Fibroblast of skin of left quadriceps (primary cell): ENCODE measurements around the gene GTF2H2C.
"Not testable (repeated sequence)": the region's sequence is repeated elsewhere in the genome, so short reads cannot be mapped to it uniquely, and the experiment has no call there.

ENCODE experiments used
- DNase-seq, 2 experiments: peaks; one replicate each; pipeline ENCODE4 v3.0.0-alpha.2; 2013; ENCODE audit warnings: low read depth in 2 of 2

Gene GTF2H2C

DNA sequence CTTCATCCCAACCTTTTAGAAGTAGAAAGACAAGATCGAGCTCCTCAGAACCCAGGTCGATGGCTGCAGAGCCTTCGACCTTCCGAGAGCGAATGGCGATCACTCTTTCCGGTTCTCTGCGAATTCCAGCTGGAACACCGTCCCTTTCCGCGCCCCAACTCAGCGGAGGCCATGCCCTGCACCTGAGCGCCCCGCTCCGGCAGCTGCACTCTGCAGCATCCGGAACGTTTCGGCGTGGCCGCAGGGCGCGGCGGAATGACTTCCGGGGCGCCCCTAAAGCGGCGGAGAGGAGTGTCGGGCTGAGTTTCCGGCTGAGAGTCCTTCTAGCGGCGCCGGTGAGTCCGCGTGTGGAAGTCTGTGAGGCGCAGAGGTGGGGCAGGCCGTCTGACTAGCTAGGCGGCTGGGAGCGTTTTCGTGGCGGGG is at the start of gene GTF2H2C:
Gene GTF2H2C (plus strand): TSS at position 284 of the 423 bp plus-strand sequence. CDS start 4,942 bp downstream, outside the sequence.
- peak; percentile 21 to 39 for DNase-seq

DNA sequence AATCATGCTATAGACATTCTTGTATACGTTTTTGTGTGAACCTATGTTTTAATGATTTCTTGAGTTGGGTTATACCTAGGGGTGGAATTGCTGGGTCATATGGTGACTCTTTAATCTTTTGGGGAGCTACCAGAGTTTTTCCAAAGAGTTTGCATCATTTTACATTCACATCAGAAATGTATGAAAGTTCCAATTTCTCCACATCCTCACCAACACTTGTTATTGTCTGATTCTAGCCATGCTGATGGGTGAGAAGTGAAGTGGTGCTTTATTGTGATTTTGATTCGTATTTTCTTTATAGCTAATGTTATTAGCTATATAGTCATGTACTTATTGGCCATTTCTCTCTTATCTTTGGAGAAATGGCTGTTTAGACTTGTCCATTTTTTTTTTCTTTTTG is 49.3 kb upstream of the GTF2H2C start:
- no peak for DNase-seq

DNA sequence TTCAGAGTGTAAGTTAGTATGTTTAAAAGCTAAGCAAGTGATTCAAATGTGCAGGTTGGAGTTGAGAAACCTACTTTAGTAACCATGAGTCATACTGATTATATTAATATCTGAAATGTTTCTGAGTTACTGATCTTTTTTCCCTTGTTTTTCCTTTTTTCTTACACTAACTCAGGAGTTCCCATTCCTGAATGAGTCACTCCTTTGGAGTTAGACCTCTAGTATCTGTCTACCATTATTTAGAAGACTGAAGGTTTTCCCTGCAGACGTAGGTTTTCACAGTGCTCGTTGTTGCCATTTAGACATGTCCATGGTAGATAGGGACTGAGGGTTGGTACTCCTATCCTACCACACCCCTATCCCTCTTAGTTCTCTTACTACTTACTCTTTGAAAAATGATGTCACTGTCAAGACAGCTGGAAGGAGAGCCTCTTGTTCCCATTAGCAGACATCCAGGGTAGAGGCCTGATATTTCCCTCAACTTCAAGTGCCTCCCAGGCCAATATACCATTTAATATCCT is 47.2 kb upstream of the GTF2H2C start:
- DNase-seq = peak; percentile 46 to 52

DNA sequence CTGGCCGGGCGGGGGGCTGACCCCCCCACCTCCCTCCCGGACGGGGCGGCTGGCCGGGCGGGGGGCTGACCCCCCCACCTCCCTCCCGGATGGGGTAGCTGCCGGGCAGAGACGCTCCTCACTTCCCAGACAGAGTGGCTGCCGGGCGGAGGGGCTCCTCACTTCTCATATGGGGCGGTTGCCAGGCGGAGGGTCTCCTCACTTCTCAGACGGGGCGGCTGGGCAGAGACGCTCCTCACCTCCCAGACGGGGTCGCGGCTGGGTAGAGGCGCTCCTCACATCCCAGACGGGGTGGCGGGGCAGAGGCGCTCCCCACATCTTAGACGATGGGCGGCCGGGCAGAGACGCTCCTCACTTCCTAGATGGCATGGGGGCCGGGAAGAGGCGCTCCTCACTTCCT is 44.4 kb upstream of the GTF2H2C start:
- not testable (repeated sequence) for DNase-seq

DNA sequence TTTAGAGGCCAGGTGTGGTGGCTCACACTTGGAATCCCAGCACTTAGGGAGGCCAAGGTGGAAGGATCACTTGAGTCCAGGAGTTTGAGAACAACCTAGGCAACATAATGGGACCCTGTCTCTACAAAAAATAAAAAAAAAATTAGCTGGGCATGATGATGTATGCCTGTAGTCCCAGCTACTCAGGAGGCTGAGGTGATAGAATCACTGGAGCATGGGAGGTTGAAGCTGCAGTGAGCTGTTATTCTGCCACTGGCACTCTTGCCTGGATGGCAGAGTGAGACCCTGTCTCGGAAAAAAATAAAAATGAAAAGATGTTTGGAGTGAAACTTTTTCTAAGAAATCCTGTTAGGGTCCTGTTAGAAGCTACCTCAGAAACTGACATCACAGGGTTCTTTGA is 43.2 kb upstream of the GTF2H2C start:
- DNase-seq = no peak

DNA sequence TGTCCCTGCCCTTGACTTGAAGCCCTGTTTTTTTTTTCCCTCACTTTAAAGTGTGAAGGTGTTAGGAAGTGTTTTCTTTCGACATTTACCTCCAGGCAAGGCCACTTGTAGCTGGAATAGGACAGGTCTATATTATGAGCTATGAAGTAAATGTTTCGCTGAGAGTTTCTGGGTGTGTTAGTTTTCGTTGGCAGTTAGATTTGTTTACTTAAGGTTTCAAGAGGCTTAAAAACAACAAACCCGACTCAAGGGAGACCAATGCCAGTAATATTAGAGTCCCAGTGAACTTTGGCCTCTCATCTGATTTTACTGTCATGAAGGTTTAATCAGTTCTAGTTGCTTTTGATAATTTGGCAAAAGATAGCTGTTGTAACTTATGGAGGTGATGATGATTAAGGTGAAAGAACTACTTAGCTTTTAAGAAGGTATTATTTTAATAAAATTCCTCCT is 42.2 kb upstream of the GTF2H2C start:
- no peak for DNase-seq

DNA sequence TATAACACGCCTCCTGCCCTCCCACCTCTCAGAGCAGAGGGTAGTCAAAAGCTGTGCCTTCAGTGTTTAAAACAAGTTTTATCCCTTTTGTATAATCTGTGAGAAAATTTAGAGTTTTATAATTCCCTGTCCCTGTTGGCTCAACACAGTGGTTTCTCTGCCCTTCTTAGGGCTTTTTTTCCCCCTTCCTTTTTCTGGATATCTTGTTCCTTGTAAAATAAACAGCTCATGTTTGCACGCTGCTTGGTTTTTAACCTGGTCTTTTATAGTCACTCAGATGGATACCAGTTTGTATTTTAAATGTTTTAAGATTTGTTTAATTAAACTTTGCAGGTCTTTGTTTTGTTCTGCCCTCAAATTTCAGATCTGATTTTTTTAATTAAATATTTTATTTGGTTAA is 40.7 kb upstream of the GTF2H2C start:
- DNase-seq = no peak

DNA sequence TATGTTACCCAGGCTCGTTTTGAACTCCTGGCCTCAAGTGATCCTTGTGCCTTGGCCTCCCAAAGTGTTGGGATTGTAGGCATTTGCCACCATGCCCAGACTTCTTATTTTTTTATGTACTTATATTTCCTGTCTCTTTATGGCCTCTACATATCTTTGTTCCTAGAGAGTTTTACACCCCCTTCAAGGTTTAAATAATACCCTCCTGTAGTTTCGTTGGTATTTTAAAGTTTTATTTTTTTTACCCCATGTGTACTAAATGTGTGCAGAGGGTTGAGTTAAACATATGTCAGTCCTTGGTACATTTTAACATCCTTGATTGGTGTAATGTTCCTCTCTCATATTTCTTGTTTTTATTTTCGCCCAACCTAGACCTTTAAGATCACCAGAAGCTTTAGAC is 38.0 kb upstream of the GTF2H2C start:
- DNase-seq = no peak

DNA sequence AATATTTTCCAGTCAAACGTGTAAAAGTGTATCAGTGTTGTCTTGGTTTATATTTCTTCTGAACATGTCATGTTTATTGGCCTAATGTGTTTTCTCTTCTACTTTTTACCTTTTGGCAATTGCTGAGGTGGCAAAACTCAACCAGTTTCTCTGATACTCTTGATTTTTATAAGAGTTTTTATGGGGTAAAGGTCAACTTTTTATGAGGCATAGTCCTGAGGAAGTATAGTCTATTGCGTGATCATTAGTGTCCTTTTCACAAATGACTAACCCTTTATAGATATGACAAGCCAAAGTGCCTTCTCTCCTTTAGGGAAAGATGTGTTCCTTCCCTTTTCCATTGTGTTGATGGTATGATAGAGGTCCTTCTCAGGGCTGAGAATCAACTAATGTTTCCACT is 34.5 kb upstream of the GTF2H2C start:
- DNase-seq = no peak

DNA sequence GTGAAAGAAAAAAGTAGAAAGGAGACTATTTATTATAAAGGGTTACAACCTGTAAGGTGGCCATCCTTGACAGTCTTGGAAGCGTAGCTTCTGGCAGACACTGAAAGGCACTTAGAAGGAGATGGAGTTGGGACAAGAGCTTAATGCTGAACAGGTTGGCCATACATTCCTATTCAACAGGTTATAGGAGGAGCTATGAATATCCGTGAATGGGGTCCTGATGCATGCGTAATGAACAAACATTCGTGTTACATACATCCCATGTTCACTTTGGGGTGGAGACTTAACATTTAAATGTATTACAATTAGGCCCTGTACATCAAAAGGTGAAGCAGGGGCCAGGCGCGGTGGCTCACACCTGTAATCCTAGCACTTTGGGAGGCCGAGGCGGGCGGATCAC is 33.3 kb upstream of the GTF2H2C start:
- DNase-seq = no peak

DNA sequence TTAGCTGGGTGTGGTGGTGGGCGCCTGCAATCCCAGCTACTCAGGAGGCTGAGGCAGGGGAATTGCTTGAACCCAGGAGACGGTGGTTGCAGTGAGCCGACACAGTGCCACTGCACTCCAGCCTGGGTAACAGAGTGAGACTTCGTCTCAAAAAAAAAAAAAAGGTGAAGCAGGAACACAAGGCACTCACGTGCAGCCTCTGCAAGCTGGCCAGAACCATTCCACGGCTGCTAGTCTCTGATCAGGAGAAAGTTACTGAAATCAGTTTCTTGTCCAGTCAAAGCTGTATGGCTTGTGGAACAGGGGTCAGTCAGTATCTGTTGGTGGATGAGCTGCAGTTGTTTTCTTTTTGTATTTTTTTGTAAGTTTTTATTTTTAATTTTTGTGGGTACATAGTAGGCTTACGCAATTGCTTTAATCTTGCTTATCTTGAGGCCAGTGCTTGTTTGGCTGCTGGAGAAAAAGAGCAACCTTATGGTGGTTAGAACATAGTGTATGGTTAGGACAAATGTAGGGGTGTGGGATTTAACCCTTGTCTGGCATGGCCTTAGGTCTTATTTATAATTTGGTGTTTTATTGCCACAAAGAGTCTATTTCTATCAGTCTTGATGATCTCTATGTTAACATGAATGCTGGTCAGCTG is 32.7 kb upstream of the GTF2H2C start:
- no peak for DNase-seq

DNA sequence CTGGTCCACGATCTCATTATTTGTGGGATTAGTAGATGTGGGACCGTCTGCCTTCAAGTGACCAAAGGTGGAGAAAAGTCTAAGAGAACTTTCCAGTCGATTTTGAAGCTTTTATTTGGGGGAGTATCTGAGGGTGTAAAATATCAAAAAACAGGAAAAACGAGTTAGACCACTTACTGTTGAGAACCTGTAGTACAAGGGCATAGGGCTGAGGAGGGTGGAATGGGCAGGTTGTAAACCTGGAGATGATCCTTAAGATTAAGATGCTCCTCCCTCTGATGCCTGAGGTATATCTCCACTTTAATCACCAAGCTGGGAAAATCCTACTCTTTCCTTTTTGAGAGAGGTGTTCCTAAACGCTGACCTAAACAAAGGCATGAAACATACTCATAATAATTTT is 32.0 kb upstream of the GTF2H2C start:
- DNase-seq = no peak

DNA sequence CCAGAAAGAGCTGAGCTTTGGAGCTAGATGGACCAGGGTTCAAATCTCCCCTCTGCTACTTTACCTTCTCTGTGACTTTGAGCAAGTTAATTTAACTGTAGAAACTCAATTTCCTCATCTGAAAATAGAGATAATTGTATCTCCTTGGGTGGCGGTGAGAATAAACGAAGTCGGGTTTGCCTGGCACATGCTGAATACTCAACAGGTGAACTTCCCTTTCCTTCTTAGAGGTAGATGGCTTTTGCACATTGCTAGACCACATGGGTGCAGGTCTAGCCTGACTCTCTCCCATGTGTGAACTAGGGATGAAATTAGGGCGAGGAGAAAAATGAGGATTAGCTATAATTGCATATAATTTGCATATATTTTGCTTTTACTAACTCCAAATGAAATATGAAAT is 31.4 kb upstream of the GTF2H2C start:
- no peak for DNase-seq

DNA sequence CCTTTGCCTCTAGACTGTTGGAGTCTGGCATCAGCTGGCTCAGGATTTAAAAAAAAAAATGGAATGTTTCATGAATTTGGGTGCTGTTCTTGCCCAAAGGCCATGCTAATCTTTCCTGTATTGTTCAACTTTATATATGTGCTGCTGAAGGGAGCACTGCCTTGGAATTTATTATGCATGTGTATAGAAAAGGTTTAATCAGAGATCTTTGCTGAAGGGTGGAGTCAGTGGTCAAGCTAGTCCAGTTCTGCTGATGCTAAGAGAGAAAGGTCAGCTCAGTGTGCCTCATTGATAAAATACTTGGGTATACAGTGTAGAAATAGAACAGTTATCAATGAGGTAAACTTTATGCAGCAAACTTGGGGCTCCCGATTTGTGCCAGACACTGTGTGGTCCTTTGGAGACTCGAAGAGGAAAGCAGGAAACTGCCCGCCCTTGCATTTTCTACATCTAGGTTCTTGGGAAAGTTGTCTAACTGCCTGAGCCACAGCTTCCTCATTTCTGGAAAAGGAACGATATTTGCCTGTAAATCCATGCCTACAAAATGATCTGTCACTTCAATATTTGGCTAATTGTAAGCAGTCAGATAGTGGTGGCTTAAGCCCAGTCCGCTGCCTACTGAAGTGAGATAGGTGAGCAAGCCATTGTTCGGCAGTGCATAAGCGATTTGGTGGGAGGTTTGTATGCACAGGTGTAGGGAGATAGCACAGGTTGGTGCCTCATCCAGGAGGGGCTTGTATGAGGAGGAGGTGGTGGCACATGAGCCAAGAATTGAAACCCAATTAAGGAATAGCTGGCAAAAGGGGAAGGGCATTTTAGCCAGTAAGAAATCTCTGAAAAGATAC is 29.2 kb upstream of the GTF2H2C start:
- no peak for DNase-seq

DNA sequence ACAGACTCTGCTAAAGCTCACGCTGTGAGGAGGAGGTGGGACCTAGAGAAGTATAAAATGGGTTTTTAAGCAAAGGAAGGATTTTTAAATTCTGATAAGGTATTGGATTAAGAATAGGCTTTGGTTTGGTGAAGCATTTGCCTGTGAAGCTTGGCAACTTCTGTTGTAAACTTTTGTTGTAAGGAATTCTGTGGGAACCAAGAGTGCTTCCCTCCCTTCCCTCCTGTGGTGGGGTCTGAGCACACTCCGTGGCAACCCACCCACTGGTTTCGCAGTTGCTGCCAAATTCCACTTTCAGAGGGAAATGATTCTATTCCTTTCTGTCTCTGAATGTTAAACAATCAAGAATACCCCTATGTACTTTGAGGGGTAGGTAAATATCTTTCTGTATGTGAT is 28.6 kb upstream of the GTF2H2C start:
- DNase-seq = no peak

DNA sequence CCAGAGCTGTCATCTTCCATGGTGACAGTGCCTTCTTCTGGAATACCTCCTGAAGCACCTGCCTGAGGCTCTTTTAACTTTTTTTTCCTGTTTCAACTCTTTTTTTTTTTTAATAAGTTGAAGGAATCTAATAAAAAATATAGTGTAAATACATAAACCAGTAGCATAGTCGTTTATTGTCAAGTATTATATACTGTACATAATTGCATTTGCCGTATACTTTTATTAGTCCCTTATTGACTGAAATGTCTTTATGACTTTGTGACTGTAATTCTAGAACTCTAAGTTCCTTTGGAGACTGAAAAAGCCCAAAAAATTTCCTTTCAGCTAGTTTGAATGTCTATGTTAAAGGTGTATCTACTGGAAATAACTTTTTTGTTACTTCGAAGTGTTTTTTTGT is 22.1 kb upstream of the GTF2H2C start:
- not testable (repeated sequence) for DNase-seq

DNA sequence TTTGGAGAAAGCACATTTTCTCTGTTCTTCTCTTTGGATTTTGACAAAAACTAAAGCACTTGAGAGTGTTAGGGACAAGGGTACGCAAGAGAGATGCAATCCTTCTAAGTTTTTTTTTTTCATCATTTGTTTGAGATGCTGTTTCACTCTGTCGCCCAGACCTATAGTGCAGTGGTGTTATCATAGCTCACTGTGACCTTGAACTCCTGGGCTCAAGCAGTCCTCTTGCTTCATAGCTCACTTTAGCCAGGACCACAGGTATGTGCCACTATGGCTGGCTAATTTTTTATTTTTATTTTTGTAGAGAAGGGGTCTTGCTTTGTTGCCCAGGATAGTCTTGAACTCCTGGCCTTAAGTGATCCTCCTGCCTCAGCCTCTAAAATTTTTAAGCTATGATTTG is 21.3 kb upstream of the GTF2H2C start:
- DNase-seq = not testable (repeated sequence)

DNA sequence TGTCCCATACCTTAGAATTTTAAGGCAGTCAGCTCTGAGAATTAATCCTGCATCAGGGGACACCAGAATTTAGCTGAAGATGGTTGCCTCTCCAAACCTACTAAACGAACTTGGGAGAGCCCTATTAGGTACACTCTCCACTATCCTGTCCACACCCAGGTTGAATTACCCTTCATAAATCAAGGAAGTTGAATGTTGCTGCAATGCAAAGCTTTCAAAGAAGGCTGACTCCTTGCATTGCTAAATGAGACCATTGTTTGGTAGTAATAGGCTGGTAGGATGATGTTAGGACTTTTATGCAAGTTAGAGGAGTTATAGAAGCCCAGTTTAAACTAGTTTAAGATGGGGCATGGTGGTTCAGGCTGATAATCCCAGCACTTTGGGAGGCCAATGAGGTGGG is 18.6 kb upstream of the GTF2H2C start:
- not testable (repeated sequence) for DNase-seq

DNA sequence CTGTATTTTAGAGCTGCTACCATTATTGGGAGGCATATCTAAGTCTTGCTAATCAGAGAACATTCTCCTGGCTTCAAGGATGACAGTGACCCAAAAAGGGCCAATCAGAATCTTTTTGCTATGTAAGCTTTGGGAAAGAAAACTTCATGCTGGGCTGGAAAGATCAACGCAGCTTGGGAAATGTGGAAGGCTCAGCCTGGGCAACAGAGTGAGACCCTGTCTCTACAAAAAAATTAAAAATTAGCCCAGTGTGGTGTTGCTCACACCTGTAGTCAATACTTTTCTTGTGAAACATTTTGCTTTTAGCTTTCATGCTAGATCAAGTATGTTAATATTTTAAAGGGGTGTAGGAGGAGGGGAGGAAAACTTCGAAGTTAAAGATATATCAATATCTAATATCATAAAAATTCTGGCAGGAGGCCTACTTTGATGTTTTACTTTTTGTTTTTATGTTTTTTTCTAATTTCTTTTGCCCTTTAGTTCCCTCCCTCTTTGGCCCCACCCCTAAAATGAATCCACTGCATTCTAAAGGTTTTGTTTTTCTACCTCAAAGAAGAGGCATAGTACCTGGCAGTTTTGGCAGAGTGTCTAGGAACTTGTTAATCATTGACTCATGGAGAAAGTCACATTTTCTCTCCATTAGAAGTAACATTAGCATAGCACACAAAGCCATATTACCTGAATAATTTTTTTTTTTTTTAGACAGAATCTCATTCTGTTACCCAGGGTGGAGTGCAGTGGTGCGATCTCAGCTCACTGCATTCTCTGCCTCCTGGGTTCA is 17.0 kb upstream of the GTF2H2C start:
- DNase-seq = not testable (repeated sequence)

DNA sequence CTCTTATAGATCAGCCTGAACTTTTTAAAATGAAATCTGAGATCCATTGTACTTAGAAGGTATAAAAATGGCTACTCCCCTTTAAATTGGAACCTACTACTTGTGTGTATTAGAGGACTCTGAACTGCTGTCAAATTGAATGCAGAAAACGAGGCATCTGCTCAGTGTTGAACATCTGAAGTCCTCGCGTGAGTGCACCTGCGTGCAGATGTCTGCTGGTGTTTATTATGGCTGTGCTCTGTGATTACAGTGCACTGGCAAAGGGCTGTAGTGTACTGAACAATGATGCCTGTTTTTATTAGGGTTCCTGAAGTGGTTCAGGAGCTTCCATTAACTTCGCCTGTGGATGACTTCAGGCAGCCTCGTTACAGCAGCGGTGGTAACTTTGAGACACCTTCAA is 15.4 kb upstream of the GTF2H2C start:
- not testable (repeated sequence) for DNase-seq

DNA sequence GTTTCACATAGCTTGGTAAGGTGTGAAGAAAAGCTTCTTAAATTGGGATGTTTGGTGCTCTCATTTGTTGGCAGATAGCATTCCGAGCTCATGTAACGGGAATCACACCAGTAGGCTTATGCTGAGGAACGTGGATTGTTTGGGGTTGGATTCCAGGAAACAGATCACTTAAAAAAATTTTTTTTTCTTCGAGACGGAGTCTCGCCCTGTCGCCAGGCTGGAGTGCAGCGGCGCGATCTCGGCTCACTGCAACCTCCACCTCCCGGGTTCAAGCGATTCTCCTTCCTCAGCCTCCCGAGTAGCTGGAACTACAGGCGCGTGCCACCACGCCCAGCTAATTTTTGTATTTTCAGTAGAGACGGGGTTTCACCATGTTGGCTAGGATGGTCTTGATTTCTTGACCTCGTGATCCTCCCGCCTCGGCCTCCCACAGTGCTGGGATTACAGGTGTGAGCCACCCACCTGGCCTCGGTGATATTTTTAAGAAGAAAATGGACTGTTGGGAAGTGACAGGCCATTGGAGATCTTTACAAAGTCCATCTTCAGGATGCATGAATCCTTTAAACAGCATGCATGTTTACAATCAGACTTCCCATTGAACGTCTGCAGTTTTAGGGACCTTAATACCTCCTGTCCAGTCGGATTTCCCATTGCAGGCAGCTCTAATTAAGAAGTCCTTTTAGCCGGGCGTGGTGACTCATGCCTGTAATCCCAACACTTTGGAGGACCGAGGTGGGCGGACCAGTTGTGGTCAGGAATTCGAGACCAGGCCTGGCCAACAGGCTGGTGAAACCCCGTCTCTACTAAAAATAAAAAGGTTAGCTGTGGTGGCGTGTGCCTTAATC is 818 bp downstream of the GTF2H2C start:
- DNase-seq = not testable (repeated sequence)
